Stomach (tissue), 9 donors: Measurements from ENCODE around the gene MYMX. TPM values are rescaled to one million over a fixed set of nuclear protein-coding genes. Genes with fewer than 3 reads are reported as not detected.

Experiments used
- DNase-seq, 2 donors: peaks; one replicate each; pipeline versions ENCODE4 v3.0.0 to v3.0.0-alpha.2; 2013 to 2019
- H3K27ac ChIP-seq, 5 donors: fragments of 200-600 bp in 4 of 5; sonication (generic) in 4 of 5; one replicate each; pipeline ENCODE4 v1.5.1; 2013 to 2019; ENCODE audit warnings: mild to moderate bottlenecking in 1 of 5, moderate library complexity in 1 of 5
- H3K27me3 ChIP-seq, 3 donors: fragments of 200-600 bp; sonication (generic); one replicate each; pipeline ENCODE4 v1.5.1; 2017 to 2019; ENCODE audit warnings: mixed run types in 1 of 3
- H3K36me3 ChIP-seq, 4 donors: fragments of 200-600 bp; sonication (generic); 1 replicate in 3 of 4; 2 replicates in 1 of 4; pipeline ENCODE4 v1.5.1; 2016 to 2019
- H3K4me1 ChIP-seq, 4 donors: fragments of 200-600 bp; sonication (generic); one replicate each; pipeline ENCODE4 v1.5.1; 2016 to 2019
- H3K4me3 ChIP-seq, 4 donors: fragments of 200-600 bp; sonication (generic) in 3 of 4; one replicate each; pipeline ENCODE4 v1.5.1; 2016 to 2019; ENCODE audit warnings: mild to moderate bottlenecking in 1 of 4
- H3K9me3 ChIP-seq, 4 donors: fragments of 200-600 bp; sonication (generic); one replicate each; pipeline ENCODE4 v1.5.1; 2016 to 2019
- CTCF ChIP-seq, 7 experiments: fragments of 450-650 bp in 4 of 7; fragments of 200-600 bp in 3 of 7; sonication (generic) in 3 of 7; IDR thresholded peaks; one replicate each; pipeline ENCODE4 v1.5.1; 2016 to 2019; ENCODE audit warnings: antibody characterized with exemption in 7 of 7, control low read depth in 2 of 7, mild to moderate bottlenecking in 1 of 7
- EP300 ChIP-seq: sonication (generic); formaldehyde crosslinking; IDR thresholded peaks from one replicate; pipeline ENCODE4 v1.6.1; 2017; ENCODE audit warnings: antibody characterized with exemption
- POLR2A ChIP-seq, 4 donors: fragments of 450-650 bp; IDR thresholded peaks; one replicate each; pipeline ENCODE4 v1.6.1; 2016; ENCODE audit warnings: antibody characterized with exemption in 4 of 4, control low read depth in 2 of 4, mild to moderate bottlenecking in 1 of 4, moderate library complexity in 1 of 4
- POLR2AphosphoS5 ChIP-seq, 3 donors: sonication (generic); formaldehyde crosslinking; IDR thresholded peaks; one replicate each; pipeline ENCODE4 v1.6.1; 2016; ENCODE audit warnings: antibody characterized with exemption in 3 of 3
- WGBS, 5 donors: extraction: QIAGEN DNeasy Blood & Tissue Kit in 3 of 5; methylation state at CpG; one replicate each; pipeline versions ENCODE4 v1.1.5 to v1.1.7; 2013 to 2018; 5-methylcytosine and 5-hydroxymethylcytosine counted together
- intact Hi-C: fragments of 100-400 bp; cut with DNase I; formaldehyde crosslinking; loops from one replicate; pipeline ENCODE4 v1.15.1; 2023; ENCODE audit warnings: low total_unique reads
- polyA plus RNA-seq, 3 donors: library from polyadenylated mRNA; stranded (reverse); fragments of 200-250 nt; gene quantifications; one replicate each; pipeline ENCODE4 v1.2.3, GENCODE V29; 2013
- total RNA-seq, 5 donors: library from RNA; depleted of rRNA; stranded (reverse); fragments of >200 nt; gene quantifications; one replicate each; pipeline versions ENCODE4 v1.1.0 to v1.2.3, GENCODE V29; 2014 to 2016
- donor health status: healthy with polysubstance abuse.
- donor health status: Bipolar disorder and iron deficiency.
- donor health status: healthy.

Gene MYMX
- total and polyA plus RNA-seq, 8 donors, result 0.95 to 3.4 TPM; not detected in 6

- TF ChIP-seq EP300 (no peak), POLR2AphosphoS5 (IDR thresholded peaks at IDR 0.05) (no peak), CTCF (IDR thresholded peaks at IDR 0.05) (no peak)
- H3K27me3 ChIP-seq, result no peaks in the 10 kb centered on the region
- H3K4me1 ChIP-seq, result peaks cover 7 to 20% (median 17%) of the 10 kb centered on the region in 4 donors
- no peaks in the 10 kb centered on the region for H3K36me3 ChIP-seq
- H3K27ac ChIP-seq, result no peak overlapping the region
- WGBS, 5 donors, result 75 to 81% (median 76%) methylated on average over 12 of the region's 12 CpGs
- H3K4me3 ChIP-seq, result no peak overlapping the region
- intact Hi-C loops, result loop anchor here (10.0 kb wide), 1 partner anchor 63 kb away; no protein-coding TSS in a partner anchor
- DNase-seq, result no peak
- no peaks in the 10 kb centered on the region for H3K9me3 ChIP-seq
Observed at GRCh38 chr6:44171899-44172546, 44.7 kb upstream of the MYMX start.

GRCh38 chr6:44172731-44173500 is 43.8 kb upstream of the MYMX start:
- no peaks in the 10 kb centered on the region for H3K27me3 ChIP-seq
- H3K27ac ChIP-seq, result no peak overlapping the region
- intact Hi-C loops, result loop anchor here (10.0 kb wide), 1 partner anchor 62 kb away; no protein-coding TSS in a partner anchor
- WGBS, 5 donors, result 18 to 26% (median 26%) methylated on average over 13 to 15 of the region's 15 CpGs
- H3K36me3 ChIP-seq, result no peaks in the 10 kb centered on the region
- peak; percentile 90 to 92 for DNase-seq
- H3K4me1 ChIP-seq, result peaks cover 7 to 25% (median 17%) of the 10 kb centered on the region in 4 donors
- no peak overlapping the region for H3K4me3 ChIP-seq
- H3K9me3 ChIP-seq, result no peaks in the 10 kb centered on the region
- TF ChIP-seq POLR2A (IDR thresholded peaks at IDR 0.05), result no peak
- no peak for TF ChIP-seq EP300
- TF ChIP-seq CTCF (IDR thresholded peaks at IDR 0.05), result peak in 5 of 7 experiments; percentile 75 to 95 (median 88)
- peak in 1 of 3 donors; percentile 65 for TF ChIP-seq POLR2AphosphoS5 (IDR thresholded peaks at IDR 0.05)

- no peak overlapping the region for H3K4me3 ChIP-seq
- WGBS, 5 donors, result 70 to 92% (median 82%) methylated on average over 14 to 15 of the region's 15 CpGs
- no peaks in the 10 kb centered on the region for H3K27me3 ChIP-seq
- no peaks in the 10 kb centered on the region for H3K9me3 ChIP-seq
- no peak for DNase-seq
- TF ChIP-seq CTCF (IDR thresholded peaks at IDR 0.05) (no peak), POLR2A (IDR thresholded peaks at IDR 0.05) (no peak), EP300 (no peak), POLR2AphosphoS5 (IDR thresholded peaks at IDR 0.05) (no peak)
- H3K36me3 ChIP-seq, result no peaks in the 10 kb centered on the region
- intact Hi-C loops, result loop anchor here (10.0 kb wide), 1 partner anchor 59 kb away; no protein-coding TSS in a partner anchor
- H3K27ac ChIP-seq, result no peak overlapping the region
- H3K4me1 ChIP-seq, result peaks cover 7 to 19% (median 8%) of the 10 kb centered on the region in 4 donors
Observed at GRCh38 chr6:44176130-44176761, 40.5 kb upstream of the MYMX start.
